ENCODE results near the gene SGK1.

The SGK1 gene

GRCh38 chr6:134174672-134175531, 143.0 kb downstream of the SGK1 start (continued):
- TF ChIP-seq ZNF645 (tag by site-specific recombination; IDR thresholded peaks at IDR 0.05), result no peak
- TF ChIP-seq ZNF302 (tag by site-specific recombination; IDR thresholded peaks at IDR 0.05; ENCODE audit: low read depth), result no peak
- no peak for TF ChIP-seq ZSCAN4 (tag by site-specific recombination; IDR thresholded peaks at IDR 0.05)
- no peak for TF ChIP-seq PRDM4 (tag by site-specific recombination; IDR thresholded peaks at IDR 0.05)
- no peak for TF ChIP-seq ZNF280C (tag by site-specific recombination; IDR thresholded peaks at IDR 0.05)
- TF ChIP-seq ZNF692 (tag by site-specific recombination; IDR thresholded peaks at IDR 0.05), result 0 out of 2 replicates have a peak, but pooled peaks have one; percentile 40
- TF ChIP-seq ZBTB44 (tag by site-specific recombination; IDR thresholded peaks at IDR 0.05), result no peak
- TF ChIP-seq ZNF654 (tag by site-specific recombination; IDR thresholded peaks at IDR 0.05; ENCODE audit: low read depth), result peak; percentile 6; the same call in 1 of the 2 replicates
- TF ChIP-seq REST (tag by site-specific recombination; IDR thresholded peaks at IDR 0.05), result no peak; the same call in 1 of the 2 replicates
- no peak for TF ChIP-seq ZNF843 (tag by site-specific recombination; IDR thresholded peaks at IDR 0.05)
- TF ChIP-seq ZNF248 (tag by site-specific recombination; IDR thresholded peaks at IDR 0.05), result no peak
- peak; percentile 85 for TF ChIP-seq ZNF423 (tag by site-specific recombination; IDR thresholded peaks at IDR 0.05)
- peak; percentile 5; the same call in 1 of the 2 replicates for TF ChIP-seq ZNF76 (tag by site-specific recombination; IDR thresholded peaks at IDR 0.05; ENCODE audit: borderline replicate concordance, low read depth)
- TF ChIP-seq ZNF169 (tag by site-specific recombination; IDR thresholded peaks at IDR 0.05), result no peak
- peak; percentile 80 for TF ChIP-seq ZNF335 (tag by site-specific recombination; conservative IDR thresholded peaks at IDR 0.05)
- no peak for TF ChIP-seq ZNF560 (tag by site-specific recombination; IDR thresholded peaks at IDR 0.05; ENCODE audit: borderline replicate concordance)
- TF ChIP-seq ZNF596 (tag by site-specific recombination; IDR thresholded peaks at IDR 0.05), result peak; percentile 85
- TF ChIP-seq ZNF133 (tag by site-specific recombination; IDR thresholded peaks at IDR 0.05), result no peak
- TF ChIP-seq ZFHX2 (tag by site-specific recombination; conservative IDR thresholded peaks at IDR 0.05), result peak; percentile 64
- TF ChIP-seq ZNF148 (tag by site-specific recombination; IDR thresholded peaks at IDR 0.05; ENCODE audit: borderline replicate concordance), result no peak

Data from HEK293 (cell line).